ENCODE data around the gene GABRB3.

GRCh38 chr15:26562336-26562735 is 210.5 kb downstream of the GABRB3 start:
- TF ChIP-seq REST (tag by site-specific recombination; IDR thresholded peaks at IDR 0.05) (no peak), CTCF (tag by site-specific recombination; IDR thresholded peaks at IDR 0.05) (no peak), SP2 (tag by site-specific recombination; IDR thresholded peaks at IDR 0.05) (no peak), ZNF221 (tag by site-specific recombination; IDR thresholded peaks at IDR 0.05; ENCODE audit: borderline replicate concordance) (no peak), YY1 (tag by site-specific recombination; IDR thresholded peaks at IDR 0.05) (no peak)
- TF ChIP-seq, protein P1, sequence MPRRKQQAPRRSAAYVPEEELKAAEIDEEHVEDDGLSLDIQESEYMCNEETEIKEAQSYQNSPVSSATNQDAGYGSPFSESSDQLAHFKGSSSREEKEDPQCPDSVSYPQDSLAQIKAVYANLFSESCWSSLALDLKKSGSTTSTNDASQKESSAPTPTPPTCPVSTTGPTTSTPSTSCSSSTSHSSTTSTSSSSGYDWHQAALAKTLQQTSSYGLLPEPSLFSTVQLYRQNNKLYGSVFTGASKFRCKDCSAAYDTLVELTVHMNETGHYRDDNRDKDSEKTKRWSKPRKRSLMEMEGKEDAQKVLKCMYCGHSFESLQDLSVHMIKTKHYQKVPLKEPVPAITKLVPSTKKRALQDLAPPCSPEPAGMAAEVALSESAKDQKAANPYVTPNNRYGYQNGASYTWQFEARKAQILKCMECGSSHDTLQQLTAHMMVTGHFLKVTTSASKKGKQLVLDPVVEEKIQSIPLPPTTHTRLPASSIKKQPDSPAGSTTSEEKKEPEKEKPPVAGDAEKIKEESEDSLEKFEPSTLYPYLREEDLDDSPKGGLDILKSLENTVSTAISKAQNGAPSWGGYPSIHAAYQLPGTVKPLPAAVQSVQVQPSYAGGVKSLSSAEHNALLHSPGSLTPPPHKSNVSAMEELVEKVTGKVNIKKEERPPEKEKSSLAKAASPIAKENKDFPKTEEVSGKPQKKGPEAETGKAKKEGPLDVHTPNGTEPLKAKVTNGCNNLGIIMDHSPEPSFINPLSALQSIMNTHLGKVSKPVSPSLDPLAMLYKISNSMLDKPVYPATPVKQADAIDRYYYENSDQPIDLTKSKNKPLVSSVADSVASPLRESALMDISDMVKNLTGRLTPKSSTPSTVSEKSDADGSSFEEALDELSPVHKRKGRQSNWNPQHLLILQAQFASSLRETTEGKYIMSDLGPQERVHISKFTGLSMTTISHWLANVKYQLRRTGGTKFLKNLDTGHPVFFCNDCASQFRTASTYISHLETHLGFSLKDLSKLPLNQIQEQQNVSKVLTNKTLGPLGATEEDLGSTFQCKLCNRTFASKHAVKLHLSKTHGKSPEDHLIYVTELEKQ (tag by site-specific recombination; IDR thresholded peaks at IDR 0.05; ENCODE audit: borderline replicate concordance): no peak

Measured in HEK293 (cell line).